GM19463 (cell line): ENCODE measurements around the gene ALK.

Source experiments
- ATAC-seq: cut with Tn5 transposase; IDR thresholded peaks from one replicate; pipeline ENCODE4 v1.9.1; 2021; ENCODE audit warnings: mild to moderate bottlenecking, moderate library complexity; ENCODE audit not compliant: unreplicated experiment

The ALK gene

GRCh38 chr2:29723255-29724001 is 198.0 kb downstream of the ALK start:
- peak; percentile 81 for ATAC-seq

DNA sequence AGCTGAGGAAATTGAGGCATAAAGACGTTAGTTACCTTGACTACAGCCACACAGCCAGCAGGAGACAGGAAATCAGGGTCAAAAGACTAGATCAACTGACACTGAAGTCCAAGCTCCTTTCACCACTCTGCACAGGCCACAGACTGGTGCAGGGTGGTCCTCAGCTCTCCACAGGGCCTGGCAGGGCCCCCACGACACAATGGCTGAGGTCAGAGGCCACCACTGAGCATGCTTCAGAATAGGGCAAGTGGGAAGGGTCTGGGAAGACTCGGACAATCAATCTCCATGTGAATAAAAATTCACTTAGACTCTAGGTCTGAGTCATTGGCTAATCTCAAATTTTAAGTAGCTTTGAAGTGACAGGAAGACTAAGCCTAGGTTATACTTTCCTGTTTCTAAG is 201.7 kb downstream of the ALK start:
- ATAC-seq, result no peak

GRCh38 chr2:29718076-29718686 is 203.2 kb downstream of the ALK start:
- ATAC-seq, result no peak

- ATAC-seq, result no peak
These were observed 205.7 kb downstream of the ALK start for GRCh38 chr2:29715655-29716054.

DNA sequence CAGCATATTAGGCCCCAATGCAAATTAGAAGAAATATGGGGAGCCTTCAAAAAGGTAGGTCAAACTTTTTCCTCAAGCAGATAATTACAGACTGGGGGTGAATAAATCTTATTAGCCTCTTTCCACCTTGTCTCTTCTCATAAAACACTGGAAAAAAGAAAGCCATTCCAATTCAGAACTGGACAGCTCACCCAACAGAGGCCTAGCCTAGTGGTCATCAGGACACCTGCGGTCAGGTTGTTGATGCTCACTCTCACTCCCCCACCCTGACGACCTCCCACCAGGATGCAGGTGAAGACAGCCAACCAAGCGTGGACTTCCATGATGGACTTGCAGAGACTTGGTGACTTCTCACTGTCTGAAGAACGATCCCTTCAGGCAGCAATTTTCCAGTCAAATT is 207.1 kb downstream of the ALK start:
- no peak for ATAC-seq

- no peak for ATAC-seq
These were observed 215.1 kb downstream of the ALK start for GRCh38 chr2:29706171-29706720.

- ATAC-seq, result no peak
These were observed 215.8 kb downstream of the ALK start for GRCh38 chr2:29705616-29706015.

DNA sequence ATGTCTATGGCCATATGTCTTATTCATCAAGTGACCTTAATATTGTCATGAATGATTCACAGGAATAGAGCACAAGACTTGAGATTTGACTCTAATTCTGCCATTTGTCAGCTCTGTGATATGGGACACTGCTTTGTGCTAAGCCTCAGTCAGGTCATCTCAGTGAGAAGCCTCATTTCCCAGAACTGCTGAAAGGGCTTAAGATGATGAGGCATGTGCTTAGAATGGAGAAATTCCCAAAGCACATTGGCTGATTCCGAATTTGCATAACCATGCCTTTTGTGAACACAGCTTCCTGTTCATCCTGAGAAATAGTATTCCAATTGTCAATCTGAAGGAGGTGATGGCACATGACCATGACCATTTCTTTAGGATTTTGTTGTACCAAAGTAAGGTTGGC is 218.1 kb downstream of the ALK start:
- ATAC-seq, result no peak

- ATAC-seq, result no peak
These were observed 219.1 kb downstream of the ALK start for GRCh38 chr2:29702276-29702675.

DNA sequence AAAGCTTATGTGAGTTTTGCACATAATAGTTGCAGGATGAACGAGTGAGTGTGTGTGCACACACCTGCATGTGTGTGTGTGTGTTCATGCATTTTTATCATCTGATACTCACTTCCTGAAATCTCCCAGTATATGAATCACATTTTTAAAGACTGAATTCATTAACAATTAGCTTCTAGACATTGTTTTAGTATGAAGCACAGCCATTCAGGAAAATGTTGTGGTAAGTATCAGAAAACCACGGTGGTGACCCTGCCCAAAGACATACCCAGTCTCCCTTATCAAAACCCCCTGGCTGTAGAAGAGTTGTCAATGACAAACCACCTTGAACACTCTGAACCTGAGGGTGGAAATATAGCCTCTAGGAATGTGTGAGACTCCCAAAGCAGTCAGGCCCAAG is 220.8 kb downstream of the ALK start:
- ATAC-seq, result no peak

DNA sequence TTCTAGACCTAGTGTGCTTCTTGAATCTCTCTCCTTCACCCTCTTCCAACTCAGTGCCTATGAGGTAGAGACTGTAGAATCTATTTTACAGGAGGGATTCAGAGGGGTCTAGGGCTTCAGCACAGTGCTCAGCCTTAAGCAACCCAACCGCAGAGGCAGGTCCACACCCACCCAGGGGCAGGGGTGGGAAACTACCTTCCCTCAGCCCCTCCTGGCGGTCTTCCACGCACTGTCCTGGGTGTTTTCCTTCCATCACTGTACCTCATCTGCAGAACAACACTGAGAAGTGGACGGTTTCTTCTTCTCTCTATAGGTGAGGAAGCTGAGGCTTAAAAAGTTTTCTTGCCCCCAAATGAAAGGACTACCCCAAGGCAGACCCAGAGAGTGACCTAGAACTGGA is 222.3 kb downstream of the ALK start:
- no peak for ATAC-seq

DNA sequence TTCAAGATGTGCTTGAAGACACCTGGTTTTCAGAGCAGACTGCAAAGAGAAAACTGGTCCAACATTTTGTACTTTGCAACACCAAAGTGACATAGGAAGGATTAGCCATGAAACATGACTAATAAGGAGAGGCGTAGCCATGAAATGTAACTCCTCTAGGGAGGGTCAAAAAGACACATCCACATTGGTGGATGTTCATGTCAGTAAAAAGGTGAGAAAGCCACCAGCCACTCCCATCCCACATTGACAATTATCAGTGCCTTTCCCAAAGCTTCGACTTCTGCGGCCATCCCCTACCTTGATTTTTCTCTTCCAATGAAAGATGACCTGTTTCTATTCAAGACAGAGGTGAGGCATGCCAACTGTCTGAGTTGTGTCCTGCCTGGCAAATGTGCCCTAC is 223.2 kb downstream of the ALK start:
- ATAC-seq, result no peak

- no peak for ATAC-seq
These were observed 223.7 kb downstream of the ALK start for GRCh38 chr2:29697715-29698114.

DNA sequence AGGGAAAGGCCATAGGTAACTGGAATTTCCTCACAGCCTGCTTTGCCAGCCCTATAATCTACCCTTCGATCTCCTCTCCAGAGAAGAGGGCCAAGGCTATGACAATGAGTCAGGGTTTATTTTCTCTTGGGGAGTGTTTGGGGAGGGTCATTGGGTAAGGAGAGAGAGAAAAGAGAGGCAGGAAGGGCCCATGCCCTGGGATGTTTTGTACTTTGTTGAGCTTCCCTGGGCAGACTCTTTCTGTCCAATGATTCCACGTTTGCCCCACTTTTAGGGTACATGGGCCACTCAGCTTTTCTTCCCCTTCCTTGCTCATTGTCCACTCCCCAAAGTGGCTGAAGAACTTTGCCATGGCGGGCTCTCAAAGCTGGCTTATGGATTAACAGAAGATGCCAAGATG is 224.2 kb downstream of the ALK start:
- ATAC-seq, result no peak

GRCh38 chr2:29694741-29695140 is 226.6 kb downstream of the ALK start:
- no peak for ATAC-seq

DNA sequence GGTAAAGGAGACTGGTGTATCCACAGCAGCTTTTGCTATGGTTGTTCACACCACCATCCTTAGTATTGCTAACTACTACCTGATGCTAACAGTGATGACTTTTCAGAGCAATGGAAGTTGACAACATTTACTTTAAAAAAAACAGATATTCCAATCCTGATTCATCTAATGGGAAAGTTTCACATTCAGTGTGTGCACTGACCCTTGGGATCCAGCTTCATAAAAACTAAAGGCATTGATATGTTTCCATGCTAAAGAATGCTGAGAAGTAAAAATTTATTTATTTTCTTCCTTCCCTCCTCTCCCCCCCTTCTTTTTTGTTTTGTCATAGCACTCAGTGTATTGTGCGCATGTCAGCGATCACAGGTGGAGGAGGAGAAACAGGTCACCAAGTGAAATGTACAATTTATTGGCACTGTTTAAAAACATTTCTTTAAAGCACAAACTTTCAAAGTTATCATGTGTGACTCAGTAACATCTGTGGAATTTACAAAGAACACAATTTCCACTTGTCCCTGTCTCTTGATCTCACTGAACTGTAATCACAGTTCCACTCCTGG is 229.9 kb downstream of the ALK start:
- no peak for ATAC-seq

- no peak for ATAC-seq
These were observed 231.7 kb downstream of the ALK start for GRCh38 chr2:29689666-29690065.

DNA sequence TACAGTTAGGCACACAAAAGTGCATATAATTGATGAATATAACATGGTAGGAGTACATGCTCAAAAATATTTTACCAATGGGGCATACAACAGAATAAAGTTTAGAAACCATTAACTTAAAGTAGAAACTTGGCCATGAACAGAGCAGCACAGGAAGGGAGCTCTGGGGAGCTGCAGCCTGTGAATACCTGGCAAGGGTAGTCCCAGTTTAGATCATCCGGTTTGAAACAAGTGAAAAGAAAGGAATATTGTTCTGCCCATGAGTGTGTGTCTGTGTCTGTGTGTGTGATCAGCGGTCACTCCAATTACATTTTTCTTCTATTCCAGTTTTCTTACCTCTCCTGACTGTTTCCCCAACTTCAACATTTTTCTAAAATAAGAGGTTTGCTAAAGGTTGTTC is 233.0 kb downstream of the ALK start:
- no peak for ATAC-seq

DNA sequence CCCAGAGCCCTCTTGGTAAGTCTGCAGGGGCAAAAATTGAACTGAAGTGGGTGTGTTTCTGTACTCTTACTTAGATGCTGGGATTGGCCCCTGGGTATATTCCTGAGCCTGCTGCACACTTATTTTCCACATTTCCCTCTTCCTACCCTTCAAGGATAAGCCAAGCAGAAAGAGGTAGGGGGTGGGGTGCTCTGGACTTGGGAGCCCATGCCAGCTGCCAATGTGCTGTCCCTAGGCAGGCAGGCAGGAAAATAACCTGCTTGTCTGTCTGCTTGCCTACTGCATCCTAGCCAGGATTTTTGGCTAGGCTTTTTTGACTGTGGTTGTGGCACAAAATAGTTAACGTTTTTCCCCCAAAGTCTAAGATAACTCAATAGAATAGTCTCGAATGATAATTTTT is 234.3 kb downstream of the ALK start:
- no peak for ATAC-seq

DNA sequence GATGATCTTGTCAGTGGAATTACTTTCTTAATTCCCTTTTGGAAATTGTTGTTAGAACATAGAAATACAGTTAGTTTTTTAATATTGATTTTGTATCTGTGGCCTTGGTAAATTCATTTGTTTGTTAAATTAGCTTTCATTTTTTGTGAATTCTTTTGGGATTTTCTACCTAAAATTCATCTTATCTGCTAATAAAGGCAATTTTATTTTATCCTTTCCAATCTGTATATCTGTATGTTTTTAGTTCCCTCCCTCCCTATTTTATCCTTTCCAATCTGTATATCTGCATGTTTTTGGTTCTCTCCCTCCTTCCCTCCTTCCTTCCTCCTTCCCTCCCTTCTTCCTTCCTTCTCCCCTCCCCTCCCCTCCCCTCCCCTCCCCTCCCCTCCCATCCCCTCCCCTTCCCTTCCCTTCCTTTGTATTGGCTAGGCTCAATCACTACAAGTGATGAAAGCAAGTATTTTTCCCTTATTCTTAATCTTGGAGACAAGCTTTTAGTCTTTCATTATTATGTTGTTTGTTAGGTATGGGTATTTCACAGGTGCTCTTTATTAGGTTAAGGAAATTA is 244.4 kb downstream of the ALK start:
- no peak for ATAC-seq

DNA sequence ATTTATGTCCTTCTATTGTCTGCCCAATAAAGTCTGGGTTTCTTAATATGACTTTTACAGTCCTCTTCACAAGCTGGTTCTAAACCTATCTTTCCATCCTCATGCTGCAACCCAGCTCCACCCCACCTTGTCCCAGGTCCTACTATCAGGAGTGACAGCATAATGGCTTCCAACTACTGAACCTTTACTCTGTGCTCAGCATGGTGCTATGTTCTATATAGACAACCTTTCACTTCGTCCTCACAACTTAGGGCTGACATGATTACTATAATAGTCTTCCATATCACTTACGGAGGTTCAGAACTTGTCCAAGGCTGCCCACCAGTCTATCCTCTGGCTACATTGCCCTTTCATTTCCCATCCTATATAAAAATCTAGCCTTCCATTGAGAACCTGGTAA is 256.8 kb downstream of the ALK start:
- ATAC-seq, result no peak

DNA sequence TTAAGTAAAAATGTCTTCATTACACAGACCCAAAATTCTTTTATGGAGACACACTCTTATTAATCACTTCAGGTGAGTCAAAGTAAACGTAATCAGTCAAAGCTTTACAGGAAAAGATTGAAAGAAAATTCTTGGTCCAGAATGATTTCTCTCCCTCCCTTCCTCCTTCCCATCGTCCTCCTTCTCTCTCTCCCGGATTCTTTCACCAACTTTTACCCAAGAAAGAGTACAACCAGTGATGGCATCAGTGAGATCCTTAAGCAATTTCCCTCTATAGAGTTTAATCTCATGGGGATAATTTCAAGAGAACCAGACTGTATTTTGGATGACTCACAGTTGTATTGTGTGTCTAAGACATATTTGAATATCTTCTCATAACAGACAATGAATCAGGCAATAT is 258.1 kb downstream of the ALK start:
- no peak for ATAC-seq
